H9 (cell line): ENCODE measurements around the gene CHAF1A. TPM values are rescaled to one million over a fixed set of nuclear protein-coding genes. Genes with fewer than 3 reads are reported as not detected.

Experiments
- DNase-seq: peaks from one replicate; pipeline ENCODE4 v3.0.0-alpha.2; 2017
- H2AFZ ChIP-seq: one replicate; pipeline ENCODE4 v1.6.1; 2013; ENCODE audit warnings: mild to moderate bottlenecking, low read length, control low read depth, moderate library complexity
- H2AK5ac ChIP-seq: 2 replicates; pipeline ENCODE4 v1.6.1; 2013; ENCODE audit warnings: low read length, control low read depth, mixed read lengths; ENCODE audit not compliant: insufficient read length
- H2BK120ac ChIP-seq: one replicate; pipeline ENCODE4 v1.6.1; 2013; ENCODE audit warnings: low read depth, mild to moderate bottlenecking, low read length, control low read depth, inconsistent platforms; ENCODE audit not compliant: poor library complexity, severe bottlenecking
- H2BK12ac ChIP-seq: 2 replicates; pipeline ENCODE4 v1.6.1; 2013; ENCODE audit warnings: low read length, control low read depth, mixed read lengths, low read depth; ENCODE audit not compliant: insufficient read length
- H2BK15ac ChIP-seq: 2 replicates; pipeline ENCODE4 v1.6.1; 2013; ENCODE audit warnings: low read depth, low read length, control low read depth
- H2BK20ac ChIP-seq: one replicate; pipeline ENCODE4 v1.6.1; 2013; ENCODE audit warnings: low read depth, mild to moderate bottlenecking, low read length, control low read depth, inconsistent platforms; ENCODE audit not compliant: poor library complexity, severe bottlenecking
- H2BK5ac ChIP-seq: 2 replicates; pipeline ENCODE4 v1.6.1; 2013; ENCODE audit warnings: low read length, control low read depth, mixed read lengths; ENCODE audit not compliant: insufficient read length
- H3K14ac ChIP-seq: 2 replicates; pipeline ENCODE4 v1.6.1; 2013; ENCODE audit warnings: low read length, control low read depth; ENCODE audit not compliant: insufficient read depth
- H3K18ac ChIP-seq: 2 replicates; pipeline ENCODE4 v1.6.1; 2013; ENCODE audit warnings: low read depth, mild to moderate bottlenecking, mixed read lengths, low read length, control low read depth; ENCODE audit not compliant: insufficient read length
- H3K23ac ChIP-seq: 2 replicates; pipeline ENCODE4 v1.6.1; 2013; ENCODE audit warnings: low read length, control low read depth, mixed read lengths, low read depth; ENCODE audit not compliant: insufficient read length
- H3K23me2 ChIP-seq: 2 replicates; pipeline ENCODE4 v1.6.1; 2013; ENCODE audit warnings: low read depth, mild to moderate bottlenecking, mixed read lengths, low read length, control low read depth; ENCODE audit not compliant: insufficient read length, poor library complexity, severe bottlenecking
- H3K27ac ChIP-seq: 2 replicates; pipeline ENCODE4 v1.5.1; 2013; ENCODE audit warnings: low read length, control low read depth, mixed read lengths, low read depth; ENCODE audit not compliant: insufficient read length
- H3K27me3 ChIP-seq: 2 replicates; pipeline ENCODE4 v1.6.1; 2013; ENCODE audit warnings: low read length, control low read depth, inconsistent platforms; ENCODE audit not compliant: insufficient read depth
- H3K4ac ChIP-seq: 2 replicates; pipeline ENCODE4 v1.6.1; 2013; ENCODE audit warnings: low read depth, mild to moderate bottlenecking, control low read depth, inconsistent platforms, low read length, moderate library complexity
- H3K4me1 ChIP-seq: 2 replicates; pipeline ENCODE4 v1.6.1; 2013; ENCODE audit warnings: low read length, control low read depth, inconsistent platforms; ENCODE audit not compliant: insufficient read depth
- H3K4me2 ChIP-seq: 2 replicates; pipeline ENCODE4 v1.6.1; 2013; ENCODE audit warnings: low read length, control low read depth, mixed read lengths; ENCODE audit not compliant: insufficient read length, insufficient read depth
- H3K56ac ChIP-seq: 2 replicates; pipeline ENCODE4 v1.6.1; 2013; ENCODE audit warnings: low read depth, mild to moderate bottlenecking, mixed read lengths, low read length, control low read depth; ENCODE audit not compliant: insufficient read length
- H3K79me1 ChIP-seq: 2 replicates; pipeline ENCODE4 v1.6.1; 2013; ENCODE audit warnings: low read depth, mild to moderate bottlenecking, moderate library complexity, low read length, control low read depth, inconsistent platforms; ENCODE audit not compliant: insufficient read depth, poor library complexity, severe bottlenecking
- H3K79me2 ChIP-seq: 2 replicates; pipeline ENCODE4 v1.6.1; 2013; ENCODE audit warnings: low read length, control low read depth, inconsistent platforms; ENCODE audit not compliant: insufficient read depth
- H3K9ac ChIP-seq: 2 replicates; pipeline ENCODE4 v1.6.1; 2013; ENCODE audit warnings: low read length, control low read depth, mixed read lengths; ENCODE audit not compliant: insufficient read length; ENCODE audit errors: extremely low read depth
- H3K9me3 ChIP-seq: one replicate; pipeline ENCODE4 v1.6.1; 2013; ENCODE audit warnings: low read depth, low read length, inconsistent platforms; ENCODE audit not compliant: control insufficient read depth
- H3T11ph ChIP-seq: one replicate; pipeline ENCODE4 v1.6.1; 2013; ENCODE audit warnings: mild to moderate bottlenecking, low read length, control low read depth, inconsistent platforms
- H4K20me1 ChIP-seq: one replicate; pipeline ENCODE4 v1.6.1; 2013; ENCODE audit not compliant: control insufficient read depth, insufficient read length, insufficient read depth
- H4K5ac ChIP-seq: 2 replicates; pipeline ENCODE4 v1.6.1; 2013; ENCODE audit warnings: low read depth, mild to moderate bottlenecking, mixed read lengths, low read length, control low read depth; ENCODE audit not compliant: insufficient read length
- H4K8ac ChIP-seq: replicated peaks from 2 replicates; pipeline ENCODE4 v1.6.1; 2013; ENCODE audit warnings: low read length, control low read depth, mixed read lengths, low read depth; ENCODE audit not compliant: insufficient read length
- H4K91ac ChIP-seq: 2 replicates; pipeline ENCODE4 v1.6.1; 2013; ENCODE audit warnings: low read depth, mild to moderate bottlenecking, moderate library complexity, mixed read lengths, low read length, control low read depth; ENCODE audit not compliant: insufficient read length
- H3K27ac Mint-ChIP-seq, 3 experiments: 2 replicates in 2 of 3; 3 replicates in 1 of 3; pipeline ENCODE4 v1.8.0; 2020 to 2021; ENCODE audit warnings: mixed read lengths in 3 of 3, mild to moderate bottlenecking in 1 of 3, moderate library complexity in 1 of 3
- H3K27me3 Mint-ChIP-seq: 2 replicates; pipeline ENCODE4 v1.8.0; 2021; ENCODE audit warnings: low read depth, mild to moderate bottlenecking, moderate library complexity, mixed read lengths
- H3K36me3 Mint-ChIP-seq, 3 experiments: 2 replicates in 2 of 3; 3 replicates in 1 of 3; pipeline ENCODE4 v1.8.0; 2020 to 2021; ENCODE audit warnings: low read depth in 3 of 3, mixed read lengths in 3 of 3; ENCODE audit not compliant: insufficient read depth in 1 of 3
- H3K4me1 Mint-ChIP-seq, 2 experiments: 2 replicates each; pipeline ENCODE4 v1.8.0; 2020; ENCODE audit warnings: mixed read lengths in 2 of 2
- H3K4me3 Mint-ChIP-seq, 2 experiments: 2 replicates in 1 of 2; 3 replicates in 1 of 2; pipeline ENCODE4 v1.8.0; 2020 to 2021; ENCODE audit warnings: mild to moderate bottlenecking in 2 of 2, mixed read lengths in 2 of 2, moderate library complexity in 1 of 2
- H3K9me3 Mint-ChIP-seq, 2 experiments: 2 replicates in 1 of 2; 3 replicates in 1 of 2; pipeline ENCODE4 v1.8.0; 2020; ENCODE audit warnings: mild to moderate bottlenecking in 2 of 2, mixed read lengths in 2 of 2, moderate library complexity in 1 of 2
- WGBS: extraction: QIAGEN DNeasy Blood & Tissue Kit; methylation state at CpG from one replicate; pipeline ENCODE4 v1.1.7; 2013; ENCODE audit warnings: missing lambda C conversion rate, low lambda C conversion rate, mixed read lengths; ENCODE audit not compliant: insufficient read length; ENCODE audit errors: extremely low coverage; 5-methylcytosine and 5-hydroxymethylcytosine counted together
- total RNA-seq: library from RNA; stranded (reverse); gene quantifications from 2 replicates; pipeline ENCODE4 v1.2.1, GENCODE V29; 2021
- TF ChIP-seq, protein P1 (sequence below): fragments of 200-600 bp; sonication (generic); conservative IDR thresholded peaks from 3 replicates; pipeline ENCODE4 v1.8.0; 2021; ENCODE audit warnings: antibody characterized with exemption, mild to moderate bottlenecking

Gene CHAF1A
- total RNA-seq, 1 experiment from 2014 or later, result 143 TPM

DNA sequence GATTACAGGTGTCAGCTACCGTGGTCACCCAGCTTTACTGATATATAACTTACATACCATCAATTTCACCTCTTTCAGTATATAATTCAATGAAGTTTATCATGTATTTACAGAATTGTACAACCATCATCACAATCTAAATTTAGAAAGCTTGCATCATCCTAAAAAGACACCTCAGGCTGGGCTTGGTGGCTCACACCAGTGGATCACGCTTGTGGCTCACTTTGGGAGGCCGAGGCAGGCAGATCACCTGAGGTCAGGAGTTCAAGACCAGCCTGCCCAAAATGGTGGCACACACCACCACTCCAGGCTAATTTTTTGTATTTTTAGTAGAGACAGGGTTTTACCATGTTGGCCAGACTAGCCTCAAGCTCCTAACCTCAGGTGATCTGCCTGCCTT lies 65.4 kb downstream of the CHAF1A start:
- no peak overlapping the region for H3K9ac ChIP-seq
- H3K4me1 ChIP-seq, result no peaks in the 10 kb centered on the region
- H3K23me2 ChIP-seq, result peaks cover 3% of the 10 kb centered on the region
- no peaks in the 10 kb centered on the region for H3K36me3 Mint-ChIP-seq
- WGBS, result no CpG with 5 or more reads among the region's 3 CpGs
- no peak overlapping the region for H2BK12ac ChIP-seq
- no peak overlapping the region for H3K56ac ChIP-seq
- H3T11ph ChIP-seq, result no peak overlapping the region
- H3K23ac ChIP-seq, result no peak overlapping the region
- H3K27me3 ChIP-seq, result no peaks in the 10 kb centered on the region
- no peaks in the 10 kb centered on the region for H4K20me1 ChIP-seq
- H2AK5ac ChIP-seq, result no peak overlapping the region
- DNase-seq, result no peak
- TF ChIP-seq, protein P1, sequence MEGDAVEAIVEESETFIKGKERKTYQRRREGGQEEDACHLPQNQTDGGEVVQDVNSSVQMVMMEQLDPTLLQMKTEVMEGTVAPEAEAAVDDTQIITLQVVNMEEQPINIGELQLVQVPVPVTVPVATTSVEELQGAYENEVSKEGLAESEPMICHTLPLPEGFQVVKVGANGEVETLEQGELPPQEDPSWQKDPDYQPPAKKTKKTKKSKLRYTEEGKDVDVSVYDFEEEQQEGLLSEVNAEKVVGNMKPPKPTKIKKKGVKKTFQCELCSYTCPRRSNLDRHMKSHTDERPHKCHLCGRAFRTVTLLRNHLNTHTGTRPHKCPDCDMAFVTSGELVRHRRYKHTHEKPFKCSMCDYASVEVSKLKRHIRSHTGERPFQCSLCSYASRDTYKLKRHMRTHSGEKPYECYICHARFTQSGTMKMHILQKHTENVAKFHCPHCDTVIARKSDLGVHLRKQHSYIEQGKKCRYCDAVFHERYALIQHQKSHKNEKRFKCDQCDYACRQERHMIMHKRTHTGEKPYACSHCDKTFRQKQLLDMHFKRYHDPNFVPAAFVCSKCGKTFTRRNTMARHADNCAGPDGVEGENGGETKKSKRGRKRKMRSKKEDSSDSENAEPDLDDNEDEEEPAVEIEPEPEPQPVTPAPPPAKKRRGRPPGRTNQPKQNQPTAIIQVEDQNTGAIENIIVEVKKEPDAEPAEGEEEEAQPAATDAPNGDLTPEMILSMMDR, result no peak
- no peak overlapping the region for H3K4me2 ChIP-seq
- H3K27ac ChIP-seq, result no peak overlapping the region
- no peaks in the 10 kb centered on the region for H3K9me3 ChIP-seq
- H2BK5ac ChIP-seq, result no peak overlapping the region
- H3K27me3 Mint-ChIP-seq, result peaks cover 2% of the 10 kb centered on the region; the same call in 1 of the 2 replicates
- H4K8ac ChIP-seq, result no peak overlapping the region
- no peak overlapping the region for H2BK15ac ChIP-seq
- H3K14ac ChIP-seq, result no peak overlapping the region
- H3K79me1 ChIP-seq, result no peaks in the 10 kb centered on the region
- H3K4ac ChIP-seq, result no peak overlapping the region
- no peak overlapping the region for H2BK20ac ChIP-seq
- H3K4me3 Mint-ChIP-seq, result no peak overlapping the region
- no peak overlapping the region for H3K27ac Mint-ChIP-seq
- peaks cover 0 to 3% of the 10 kb centered on the region in 2 experiments; a peak in 3 of 5 replicates for H3K9me3 Mint-ChIP-seq
- no peak overlapping the region for H4K91ac ChIP-seq
- no peak overlapping the region for H4K5ac ChIP-seq
- peaks cover 4% of the 10 kb centered on the region; the same call in 1 of the 2 replicates for H3K79me2 ChIP-seq
- H3K18ac ChIP-seq, result no peak overlapping the region
- no peak overlapping the region for H2BK120ac ChIP-seq
- peaks cover 0 to 5% of the 10 kb centered on the region in 2 experiments; a peak in 1 of 4 replicates for H3K4me1 Mint-ChIP-seq
- no peak overlapping the region for H2AFZ ChIP-seq
